ENCODE results near the gene FGGY. TPM values are rescaled to one million over a fixed set of nuclear protein-coding genes. Genes with fewer than 3 reads are reported as not detected.
"Not testable (repeated sequence)": the region's sequence is repeated elsewhere in the genome, so short reads cannot be mapped to it uniquely, and the experiment has no call there.

Gene FGGY
- total and polyA plus RNA-seq, 4 donors: 9.0 to 44.4 (median 21.1) TPM

- no peaks in the 10 kb centered on the region for H3K9me3 ChIP-seq (ENCODE audit: control insufficient read depth, insufficient read depth, low read length)
- no peak for DNase-seq (ENCODE audit: low read depth in 4 of 6, low spot score in 6 of 6)
- no peaks in the 10 kb centered on the region for H3K27me3 ChIP-seq (ENCODE audit: control insufficient read depth, insufficient read depth, low read length)
- H3K4me1 ChIP-seq (ENCODE audit: control insufficient read depth, insufficient read depth, low read length): peaks cover 5% of the 10 kb centered on the region
- no peak overlapping the region for H3K27ac ChIP-seq (ENCODE audit: low read depth, low read length)
- WGBS (ENCODE audit: insufficient coverage): no CpG with 5 or more reads among the region's 4 CpGs
- H3K4me3 ChIP-seq (ENCODE audit: low read depth, low read length): no peak overlapping the region
- H3K36me3 ChIP-seq (ENCODE audit: control insufficient read depth, insufficient read depth, low read length): no peaks in the 10 kb centered on the region
Measured at GRCh38 chr1:59553371-59553770, 256.5 kb downstream of the FGGY start.

GRCh38 chr1:59554011-59554663 lies 257.2 kb downstream of the FGGY start:
- Histone ChIP-seq H3K36me3 (ENCODE audit: control insufficient read depth, insufficient read depth, low read length) (no peaks in the 10 kb centered on the region), H3K9me3 (ENCODE audit: control insufficient read depth, insufficient read depth, low read length) (no peaks in the 10 kb centered on the region), H3K4me1 (ENCODE audit: control insufficient read depth, insufficient read depth, low read length) (peaks cover 5% of the 10 kb centered on the region), H3K27ac (ENCODE audit: low read depth, low read length) (peak overlapping the region; percentile 19), H3K27me3 (ENCODE audit: control insufficient read depth, insufficient read depth, low read length) (no peaks in the 10 kb centered on the region), H3K4me3 (ENCODE audit: low read depth, low read length) (no peak overlapping the region)
- WGBS (ENCODE audit: insufficient coverage): 54% methylated on average over 7 of the region's 8 CpGs
- peak in 1 of 6 donors; percentile 9 for DNase-seq (ENCODE audit: low read depth in 4 of 6, low spot score in 6 of 6)

- Histone ChIP-seq H3K36me3 (ENCODE audit: control insufficient read depth, insufficient read depth, low read length) (no peaks in the 10 kb centered on the region), H3K4me1 (ENCODE audit: control insufficient read depth, insufficient read depth, low read length) (peaks cover 5% of the 10 kb centered on the region), H3K4me3 (ENCODE audit: low read depth, low read length) (no peak overlapping the region), H3K27me3 (ENCODE audit: control insufficient read depth, insufficient read depth, low read length) (no peaks in the 10 kb centered on the region), H3K9me3 (ENCODE audit: control insufficient read depth, insufficient read depth, low read length) (no peaks in the 10 kb centered on the region), H3K27ac (ENCODE audit: low read depth, low read length) (no peak overlapping the region)
- WGBS (ENCODE audit: insufficient coverage): no CpG with 5 or more reads among the region's 4 CpGs
- DNase-seq (ENCODE audit: low read depth in 4 of 6, low spot score in 6 of 6): peak in 1 of 6 donors; percentile 17
Measured at GRCh38 chr1:59554752-59555151, 257.9 kb downstream of the FGGY start.

GRCh38 chr1:59556398-59556797 lies 259.5 kb downstream of the FGGY start:
- no CpG with 5 or more reads among the region's 1 CpG for WGBS (ENCODE audit: insufficient coverage)
- H3K27me3 ChIP-seq (ENCODE audit: control insufficient read depth, insufficient read depth, low read length): no peaks in the 10 kb centered on the region
- no peak overlapping the region for H3K27ac ChIP-seq (ENCODE audit: low read depth, low read length)
- H3K36me3 ChIP-seq (ENCODE audit: control insufficient read depth, insufficient read depth, low read length): no peaks in the 10 kb centered on the region
- H3K9me3 ChIP-seq (ENCODE audit: control insufficient read depth, insufficient read depth, low read length): no peaks in the 10 kb centered on the region
- H3K4me3 ChIP-seq (ENCODE audit: low read depth, low read length): no peak overlapping the region
- DNase-seq (ENCODE audit: low read depth in 4 of 6, low spot score in 6 of 6): no peak
- H3K4me1 ChIP-seq (ENCODE audit: control insufficient read depth, insufficient read depth, low read length): peaks cover 5% of the 10 kb centered on the region

- no peak for DNase-seq (ENCODE audit: low read depth in 4 of 6, low spot score in 6 of 6)
- Histone ChIP-seq H3K27ac (ENCODE audit: low read depth, low read length) (no peak overlapping the region), H3K27me3 (ENCODE audit: control insufficient read depth, insufficient read depth, low read length) (no peaks in the 10 kb centered on the region), H3K36me3 (ENCODE audit: control insufficient read depth, insufficient read depth, low read length) (no peaks in the 10 kb centered on the region), H3K9me3 (ENCODE audit: control insufficient read depth, insufficient read depth, low read length) (no peaks in the 10 kb centered on the region), H3K4me1 (ENCODE audit: control insufficient read depth, insufficient read depth, low read length) (peaks cover 5% of the 10 kb centered on the region), H3K4me3 (ENCODE audit: low read depth, low read length) (no peak overlapping the region)
- 67% methylated on average over 6 of the region's 8 CpGs for WGBS (ENCODE audit: insufficient coverage)
Measured at GRCh38 chr1:59556802-59557548, 260.1 kb downstream of the FGGY start.

GRCh38 chr1:59557549-59557885 lies 260.6 kb downstream of the FGGY start:
- no peaks in the 10 kb centered on the region for H3K9me3 ChIP-seq (ENCODE audit: control insufficient read depth, insufficient read depth, low read length)
- H3K27ac ChIP-seq (ENCODE audit: low read depth, low read length): no peak overlapping the region
- DNase-seq (ENCODE audit: low read depth in 4 of 6, low spot score in 6 of 6): no peak
- H3K27me3 ChIP-seq (ENCODE audit: control insufficient read depth, insufficient read depth, low read length): no peaks in the 10 kb centered on the region
- 25% methylated on average over 1 of the region's 1 CpG for WGBS (ENCODE audit: insufficient coverage)
- no peaks in the 10 kb centered on the region for H3K36me3 ChIP-seq (ENCODE audit: control insufficient read depth, insufficient read depth, low read length)
- no peak overlapping the region for H3K4me3 ChIP-seq (ENCODE audit: low read depth, low read length)
- peaks cover 5% of the 10 kb centered on the region for H3K4me1 ChIP-seq (ENCODE audit: control insufficient read depth, insufficient read depth, low read length)

- not testable (repeated sequence) for H3K4me3 ChIP-seq (ENCODE audit: low read depth, low read length); H3K36me3 ChIP-seq (ENCODE audit: control insufficient read depth, insufficient read depth, low read length); H3K4me1 ChIP-seq (ENCODE audit: control insufficient read depth, insufficient read depth, low read length); H3K27ac ChIP-seq (ENCODE audit: low read depth, low read length); H3K9me3 ChIP-seq (ENCODE audit: control insufficient read depth, insufficient read depth, low read length); DNase-seq (ENCODE audit: low read depth in 4 of 6, low spot score in 6 of 6); H3K27me3 ChIP-seq (ENCODE audit: control insufficient read depth, insufficient read depth, low read length)
- WGBS (ENCODE audit: insufficient coverage): 80% methylated on average over 1 of the region's 3 CpGs
Measured at GRCh38 chr1:59558580-59558979, 261.7 kb downstream of the FGGY start.

- H3K27me3 ChIP-seq (ENCODE audit: control insufficient read depth, insufficient read depth, low read length): no peaks in the 10 kb centered on the region
- no peaks in the 10 kb centered on the region for H3K9me3 ChIP-seq (ENCODE audit: control insufficient read depth, insufficient read depth, low read length)
- no peaks in the 10 kb centered on the region for H3K4me1 ChIP-seq (ENCODE audit: control insufficient read depth, insufficient read depth, low read length)
- no peaks in the 10 kb centered on the region for H3K36me3 ChIP-seq (ENCODE audit: control insufficient read depth, insufficient read depth, low read length)
- no peak for DNase-seq (ENCODE audit: low read depth in 4 of 6, low spot score in 6 of 6)
- 94% methylated on average over 5 of the region's 6 CpGs for WGBS (ENCODE audit: insufficient coverage)
- H3K4me3 ChIP-seq (ENCODE audit: low read depth, low read length): no peak overlapping the region
- no peak overlapping the region for H3K27ac ChIP-seq (ENCODE audit: low read depth, low read length)
Measured at GRCh38 chr1:59560807-59561450, 264.0 kb downstream of the FGGY start.

GRCh38 chr1:59561796-59562195 lies 264.9 kb downstream of the FGGY start:
- DNase-seq (ENCODE audit: low read depth in 4 of 6, low spot score in 6 of 6): no peak
- Histone ChIP-seq H3K36me3 (ENCODE audit: control insufficient read depth, insufficient read depth, low read length) (no peaks in the 10 kb centered on the region), H3K4me3 (ENCODE audit: low read depth, low read length) (no peak overlapping the region), H3K27ac (ENCODE audit: low read depth, low read length) (peak overlapping the region; percentile 54), H3K4me1 (ENCODE audit: control insufficient read depth, insufficient read depth, low read length) (no peaks in the 10 kb centered on the region), H3K9me3 (ENCODE audit: control insufficient read depth, insufficient read depth, low read length) (no peaks in the 10 kb centered on the region), H3K27me3 (ENCODE audit: control insufficient read depth, insufficient read depth, low read length) (no peaks in the 10 kb centered on the region)
- WGBS (ENCODE audit: insufficient coverage): no CpG with 5 or more reads among the region's 1 CpG

All from spinal cord (tissue), 10 donors.